Heart right ventricle (tissue), 16 donors: Measurements from ENCODE around the gene ADD3. TPM values are rescaled to one million over a fixed set of nuclear protein-coding genes. Genes with fewer than 3 reads are reported as not detected.

Experiments used
- ATAC-seq, 8 donors: fragments of 200-7000 bp; cut with Tn5 transposase; one replicate each; pipeline ENCODE4 v1.9.1; 2020; ENCODE audit warnings: mild to moderate bottlenecking in 8 of 8, moderate library complexity in 8 of 8, moderate number of reproducible peaks in 1 of 8
- DNase-seq, 2 donors: peaks; one replicate each; pipeline ENCODE4 v3.0.0-alpha.2; 2020
- H3K27ac ChIP-seq, 10 donors: fragments of 200-600 bp; sonication (generic) in 2 of 10; one replicate each; pipeline versions ENCODE4 v1.5.0 to v1.8.0; 2020 to 2022; ENCODE audit warnings: mild to moderate bottlenecking in 3 of 10
- H3K27me3 ChIP-seq, 7 donors: fragments of 200-600 bp; one replicate each; pipeline ENCODE4 v1.8.0; 2021 to 2022; ENCODE audit warnings: mild to moderate bottlenecking in 2 of 7
- H3K36me3 ChIP-seq, 9 donors: fragments of 200-600 bp; sonication (generic) in 1 of 9; one replicate each; pipeline versions ENCODE4 v1.5.0 to v1.8.0; 2020 to 2022; ENCODE audit warnings: mild to moderate bottlenecking in 2 of 9
- H3K4me1 ChIP-seq, 9 donors: fragments of 200-600 bp; sonication (generic) in 1 of 9; one replicate each; pipeline versions ENCODE4 v1.5.0 to v1.8.0; 2020 to 2022; ENCODE audit warnings: mild to moderate bottlenecking in 4 of 9
- H3K4me3 ChIP-seq, 10 donors: fragments of 200-600 bp; sonication (generic) in 2 of 10; one replicate each; pipeline versions ENCODE4 v1.5.0 to v1.8.0; 2020 to 2022; ENCODE audit warnings: mild to moderate bottlenecking in 7 of 10, moderate library complexity in 2 of 10
- H3K9me3 ChIP-seq, 11 donors: fragments of 200-600 bp in 10 of 11; sonication (generic) in 2 of 11; one replicate each; pipeline versions ENCODE4 v1.5.0 to v1.8.0; 2013 to 2022; ENCODE audit warnings: mild to moderate bottlenecking in 2 of 11, control low read depth in 1 of 11, moderate library complexity in 1 of 11
- CTCF ChIP-seq, 9 donors: fragments of 200-600 bp; sonication (generic) in 2 of 9; IDR thresholded peaks; one replicate each; pipeline versions ENCODE4 v1.5.0 to v1.8.0; 2021 to 2022; ENCODE audit warnings: antibody characterized with exemption in 9 of 9, mild to moderate bottlenecking in 5 of 9, moderate library complexity in 1 of 9
- WGBS, 2 donors: extraction: QIAGEN DNeasy Blood & Tissue Kit; methylation state at CpG; one replicate each; pipeline ENCODE4 v1.1.7; 2013; ENCODE audit warnings: inconsistent platforms in 1 of 2; 5-methylcytosine and 5-hydroxymethylcytosine counted together
- intact Hi-C, 10 donors: fragments of 100-400 bp; cut with DNase I; formaldehyde crosslinking; loops; one replicate each; pipeline versions ENCODE4 v1.11.1 to v1.14.2; 2022
- polyA plus RNA-seq, 2 donors: library from polyadenylated mRNA; stranded (reverse); fragments of 200-250 nt; gene quantifications; one replicate each; pipeline ENCODE4 v1.2.3, GENCODE V29; 2013
- total RNA-seq, 10 donors: library from RNA; stranded (reverse); fragmentation: NEBNext Ultra II Directional in 3 of 10; extraction: Animal tissue kit (Norgen Biotek cat#: 25700) in 3 of 10; gene quantifications; one replicate each; pipeline versions ENCODE4 v1.2.1 to v1.2.4, GENCODE V29; 2021 to 2023
- donor health status: Arrhythmogenic right ventricular cardiomyopathy.
- donor health status: ischemic (EF 13 %, LVEDD 7.1; RV severe dilation, severe dysfunction).
- donor health status: healthy with polysubstance abuse.
- donor health status: DM: no; HTN: yes; CAD: no.
- donor health status: DM: no; HTN: no; CAD: no.
- donor health status: ischemic (EF 25% LVEDD 6.9; RV normal size, moderate dysfunction).
- donor health status: ischemic (EF 25% LVEDD 5.7; RV mildly dilated, moderate dysfunction).
- donor health status: healthy.
- donor health status: DM: yes; HTN: yes; CAD: no.
- donor health status: Ischemic cardiomyopathy.
- donor health status: ischemic (EF 35%, LVEDD 5.7; RV mildly dilated, moderate dysfunction).
- donor health status: nonischemic (EF 11% LVEDD 7.7; RV severe dilation, severe dysfunction).
- donor health status: DM: yes; HTN: yes; CAD: no.
- donor health status: PGD.
- donor health status: ischemic (EF 29% LVEDD 5.4; RV normal size, mild dysfunction).
- donor health status: nonischemic (EF 23%, LVEDD 6.1; RV moderate dilation, normal function).

ADD3 gene
- total and polyA plus RNA-seq, 12 donors = 28.0 to 106 (median 87.8) TPM

GRCh38 chr10:109964318-109964717 is 43.5 kb upstream of the ADD3 start:
- DNase-seq (no peak), ATAC-seq (no peak)
- no peak overlapping the region for H3K27ac ChIP-seq
- H3K4me1 ChIP-seq = peaks cover 17 to 64% (median 41%) of the 10 kb centered on the region in 9 donors
- H3K27me3 ChIP-seq = no peaks in the 10 kb centered on the region
- H3K36me3 ChIP-seq = no peaks in the 10 kb centered on the region
- WGBS, 2 donors = 91 to 93% methylated on average over 10 of the region's 10 CpGs
- no peak for TF ChIP-seq CTCF (IDR thresholded peaks at IDR 0.05)
- H3K4me3 ChIP-seq = no peak overlapping the region
- H3K9me3 ChIP-seq = no peaks in the 10 kb centered on the region
- intact Hi-C loops = loop anchor here in 1 of 10 donors (5.0 kb wide), 1 partner anchor 47 kb away; no protein-coding TSS in a partner anchor

GRCh38 chr10:109966961-109967738 is 40.6 kb upstream of the ADD3 start:
- 36 to 39% methylated on average over 9 of the region's 9 CpGs for WGBS, 2 donors
- no peaks in the 10 kb centered on the region for H3K27me3 ChIP-seq
- intact Hi-C loops = loop anchor here in 2 of 10 donors (5.0 kb wide), 2 partner anchors 40 to 75 kb away; partner anchors contain the start of gene ADD3 (in 1 of the 2)
- no peaks in the 10 kb centered on the region for H3K36me3 ChIP-seq
- no peaks in the 10 kb centered on the region for H3K9me3 ChIP-seq
- peaks cover 17 to 60% (median 38%) of the 10 kb centered on the region in 9 donors for H3K4me1 ChIP-seq
- ATAC-seq = peak in 5 of 8 donors; percentile 7 to 60 (median 56)
- no peak for TF ChIP-seq CTCF (IDR thresholded peaks at IDR 0.05)
- H3K27ac ChIP-seq = peak overlapping the region in 9 of 10 donors; percentile 18 to 75 (median 48)
- no peak overlapping the region for H3K4me3 ChIP-seq
- DNase-seq = peak in 1 of 2 donors; percentile 60

GRCh38 chr10:109967739-109968088 is 40.1 kb upstream of the ADD3 start:
- H3K27me3 ChIP-seq = no peaks in the 10 kb centered on the region
- intact Hi-C loops = loop anchor here in 2 of 10 donors (5.0 kb wide), 2 partner anchors 40 to 75 kb away; partner anchors contain the start of gene ADD3 (in 1 of the 2)
- ATAC-seq (peak in 3 of 8 donors; percentile 4 to 36 (median 9)), DNase-seq (no peak)
- H3K9me3 ChIP-seq = no peaks in the 10 kb centered on the region
- TF ChIP-seq CTCF (IDR thresholded peaks at IDR 0.05) = no peak
- peak overlapping the region in 8 of 10 donors; percentile 18 to 75 (median 53) for H3K27ac ChIP-seq
- no peaks in the 10 kb centered on the region for H3K36me3 ChIP-seq
- H3K4me1 ChIP-seq = peaks cover 17 to 55% (median 37%) of the 10 kb centered on the region in 9 donors
- no peak overlapping the region for H3K4me3 ChIP-seq

GRCh38 chr10:109968953-109969759 is 38.6 kb upstream of the ADD3 start:
- WGBS, 2 donors = 53 to 62% methylated on average over 14 of the region's 14 CpGs
- intact Hi-C loops = loop anchor here in 2 of 10 donors (5.0 kb wide), 2 partner anchors 38 to 77 kb away; partner anchors contain the start of gene ADD3 (in 1 of the 2)
- no peaks in the 10 kb centered on the region for H3K27me3 ChIP-seq
- DNase-seq = no peak
- peak overlapping the region in 8 of 10 donors; percentile 6 to 68 (median 28) for H3K27ac ChIP-seq
- ATAC-seq = peak in 3 of 8 donors; percentile 11 to 68 (median 48)
- no peak for TF ChIP-seq CTCF (IDR thresholded peaks at IDR 0.05)
- H3K4me3 ChIP-seq = no peak overlapping the region
- H3K9me3 ChIP-seq = no peaks in the 10 kb centered on the region
- peaks cover 17 to 54% (median 37%) of the 10 kb centered on the region in 9 donors for H3K4me1 ChIP-seq
- no peaks in the 10 kb centered on the region for H3K36me3 ChIP-seq
